SIG-M5 treated with dmso at 0.1 percent for 504 hours (cell line): ENCODE results near the gene PARP2.
"Not testable (repeated sequence)": the region's sequence is repeated elsewhere in the genome, so short reads cannot be mapped to it uniquely, and the experiment has no call there.

Source experiments
- DNase-seq: peaks from one replicate; lab custom pipeline; 2025; ENCODE audit not compliant: unreplicated experiment; lab: John Stamatoyannopoulos, UW

Gene PARP2

DNA sequence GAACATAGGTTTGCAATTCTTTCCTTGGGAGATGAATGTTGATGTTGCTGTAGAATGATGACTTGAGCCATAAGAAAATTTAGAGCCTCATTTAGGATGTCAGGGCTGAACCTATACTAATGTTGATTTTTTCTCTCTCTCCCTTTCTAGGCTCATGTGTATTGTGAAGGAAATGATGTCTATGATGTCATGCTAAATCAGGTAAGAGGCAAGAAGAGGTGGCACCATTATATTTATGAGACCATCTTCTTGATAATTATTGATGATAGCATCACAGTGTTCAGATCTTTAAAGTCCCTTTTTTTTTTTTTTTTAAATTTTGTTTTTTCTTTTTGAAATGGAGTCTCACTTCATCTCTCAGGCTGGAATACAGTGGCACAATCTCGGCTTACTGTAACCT, 3.3 kb downstream of the PARP2 start:
- no peak for DNase-seq

DNA sequence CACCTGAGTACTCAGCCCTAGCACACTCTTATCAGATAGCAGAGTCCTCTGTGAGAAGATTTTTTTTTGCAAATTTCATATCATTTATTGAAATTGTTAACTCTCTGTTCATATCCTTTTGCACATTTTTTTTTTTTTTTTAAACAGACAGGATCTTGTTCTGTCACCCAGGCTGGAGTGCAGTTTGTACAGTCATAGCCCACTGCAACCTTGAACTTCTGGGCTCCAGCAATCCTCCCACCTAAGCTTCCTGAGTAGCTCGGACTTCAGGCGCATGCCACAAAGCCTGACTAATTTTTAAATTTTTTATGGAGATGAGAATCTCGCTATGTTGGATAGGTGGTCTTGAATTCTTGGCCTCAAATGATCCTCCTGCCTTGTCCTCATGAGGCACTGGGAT, 4.3 kb downstream of the PARP2 start:
- no peak for DNase-seq

DNA sequence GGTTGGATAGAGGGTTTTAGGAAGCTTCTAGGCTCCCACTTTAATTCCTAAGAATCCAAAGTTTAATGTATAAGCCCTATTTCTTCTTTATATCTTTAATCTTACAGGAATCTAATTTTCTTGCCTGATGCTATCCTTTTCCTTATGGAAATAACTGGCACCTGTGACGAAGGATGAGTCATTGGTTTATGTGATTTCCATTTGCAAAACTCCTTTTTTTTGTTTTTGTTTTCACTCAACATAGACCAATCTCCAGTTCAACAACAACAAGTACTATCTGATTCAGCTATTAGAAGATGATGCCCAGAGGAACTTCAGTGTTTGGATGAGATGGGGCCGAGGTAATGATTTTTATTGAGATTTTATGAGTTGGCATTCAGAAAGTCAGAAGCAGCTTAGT, 6.8 kb downstream of the PARP2 start:
- DNase-seq: no peak

DNA sequence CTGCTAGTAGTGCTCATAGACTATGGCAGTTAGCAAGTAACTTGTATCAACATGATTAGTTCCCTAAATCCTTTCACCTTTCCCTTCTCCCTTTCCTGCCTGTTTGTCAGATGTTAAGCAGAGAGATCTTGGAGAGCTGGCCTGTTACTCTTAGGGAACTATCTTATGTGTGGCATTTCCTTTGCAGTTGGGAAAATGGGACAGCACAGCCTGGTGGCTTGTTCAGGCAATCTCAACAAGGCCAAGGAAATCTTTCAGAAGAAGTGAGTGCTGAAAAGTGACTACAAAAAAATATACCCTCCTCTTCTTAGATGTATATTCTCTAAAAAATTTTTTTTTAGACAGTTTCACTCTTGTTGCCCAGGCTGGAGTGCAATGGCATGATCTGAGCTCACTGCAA, 7.4 kb downstream of the PARP2 start:
- no peak for DNase-seq

DNA sequence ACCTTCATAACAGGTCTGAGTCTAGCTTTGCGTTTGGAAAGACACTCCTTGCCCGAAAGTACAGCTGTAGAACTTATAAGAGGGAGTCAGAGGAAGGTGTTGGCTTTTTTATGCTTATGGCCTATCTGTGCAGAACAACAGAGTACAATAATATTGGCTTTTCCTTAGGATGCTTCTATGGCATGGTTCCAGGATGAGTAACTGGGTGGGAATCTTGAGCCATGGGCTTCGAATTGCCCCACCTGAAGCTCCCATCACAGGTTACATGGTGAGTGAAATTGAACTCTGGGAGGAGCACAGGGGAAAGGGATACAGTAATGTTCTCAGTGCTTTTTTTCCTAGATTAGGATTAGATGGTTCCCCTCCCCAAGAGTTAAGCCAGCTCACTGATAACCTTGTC, 13.0 kb downstream of the PARP2 start:
- no peak for DNase-seq

DNA sequence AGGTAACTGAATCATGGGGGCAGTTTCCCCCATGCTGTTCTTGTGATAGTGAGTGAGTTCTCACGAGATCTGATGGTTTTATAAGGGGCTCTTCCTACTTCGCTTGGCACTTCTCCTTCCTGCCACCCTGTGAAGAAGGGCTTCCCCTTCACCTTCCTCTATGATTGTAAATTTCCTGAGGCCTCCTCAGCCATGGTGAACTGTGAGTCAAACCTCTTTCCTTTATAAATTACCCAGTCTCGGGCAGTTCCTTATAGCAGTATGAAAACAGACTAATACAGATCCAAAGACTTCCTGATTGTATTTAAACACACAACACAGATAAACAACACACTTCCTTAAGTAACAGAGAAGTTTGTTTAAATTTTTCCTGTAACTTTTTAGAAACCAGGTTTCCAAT, 15.0 kb downstream of the PARP2 start:
- not testable (repeated sequence) for DNase-seq

DNA sequence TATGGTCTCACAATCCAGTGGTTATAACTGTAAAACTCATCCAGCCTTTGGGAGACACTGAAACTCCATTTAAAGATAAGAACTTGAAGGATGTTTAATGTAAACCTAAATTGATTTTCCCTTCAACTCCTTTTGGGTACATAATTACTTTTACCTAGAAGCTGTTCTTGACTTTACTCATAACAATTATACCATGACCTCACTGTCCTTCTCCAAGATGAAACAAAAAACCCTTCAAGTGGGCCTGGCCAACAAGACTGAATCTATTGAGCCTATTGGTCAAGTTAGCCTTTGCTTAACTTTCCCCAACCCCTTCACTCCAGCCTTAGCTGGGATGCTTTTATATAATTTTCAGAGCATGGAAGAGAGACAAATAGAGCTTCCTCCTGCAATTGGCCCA, 22.5 kb downstream of the PARP2 start:
- no peak for DNase-seq

DNA sequence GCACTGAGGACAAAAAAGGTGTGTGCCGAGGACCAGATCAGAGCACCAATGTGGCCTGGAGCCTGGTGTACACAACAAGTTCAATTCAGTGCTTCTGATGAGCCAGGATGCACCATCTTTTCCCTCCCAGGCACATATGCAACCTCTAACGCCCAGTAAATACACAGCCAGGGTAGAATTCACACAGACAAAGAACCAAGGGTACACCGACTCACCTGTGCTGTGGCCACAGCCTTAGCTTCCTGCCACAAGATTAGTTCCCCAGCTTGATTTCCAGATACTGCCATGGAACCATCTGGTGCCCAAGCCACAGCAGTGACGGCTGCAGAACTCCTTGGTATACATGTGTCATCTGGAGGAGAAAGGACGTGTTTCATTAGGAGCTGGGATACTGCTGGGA, 29.4 kb downstream of the PARP2 start:
- DNase-seq: no peak

DNA sequence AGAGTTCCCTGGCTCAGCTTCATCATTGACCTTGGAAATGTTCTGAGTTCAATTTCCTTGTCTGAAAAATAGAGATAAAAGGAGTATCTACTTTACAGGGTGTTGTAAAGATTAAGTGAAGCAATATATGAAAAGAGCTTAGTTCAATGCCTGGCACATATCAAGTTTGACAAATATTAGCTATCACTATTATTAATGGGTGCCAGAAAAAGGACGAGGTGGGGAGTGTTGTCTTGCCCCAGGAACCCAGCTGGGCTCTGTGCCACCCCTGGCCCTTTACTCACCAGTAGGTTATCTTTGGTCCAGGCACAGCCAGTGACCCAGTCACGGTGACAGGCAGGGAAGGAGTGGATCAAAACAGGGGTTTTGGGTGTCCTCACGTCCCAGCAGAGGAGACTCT, 32.0 kb downstream of the PARP2 start:
- no peak for DNase-seq

DNA sequence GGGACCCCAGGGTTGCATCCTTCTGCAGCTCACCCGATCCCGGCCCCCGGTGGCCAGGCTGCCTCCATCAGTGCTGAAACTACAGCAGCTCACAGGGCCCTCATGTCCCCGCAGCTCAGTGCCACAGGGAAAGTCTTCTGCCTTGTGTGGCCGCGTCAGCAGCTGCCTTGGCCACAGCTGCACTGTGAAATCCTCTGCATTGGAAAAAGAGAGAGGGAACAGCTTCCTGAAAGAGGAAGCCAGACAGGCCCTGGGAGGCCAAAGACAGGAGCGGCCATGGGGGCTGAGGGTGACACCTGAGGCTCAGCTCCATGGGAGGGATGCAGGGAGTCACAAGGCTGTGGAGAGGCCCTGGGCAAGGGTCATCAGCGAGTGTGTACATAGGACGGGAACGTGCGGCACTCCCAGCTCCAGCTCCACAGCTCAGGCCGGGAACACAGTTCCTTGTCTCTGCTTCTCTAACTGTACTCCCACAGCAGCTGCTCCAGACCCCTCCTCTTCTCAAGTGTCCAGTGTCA, 32.7 kb downstream of the PARP2 start:
- no peak for DNase-seq

DNA sequence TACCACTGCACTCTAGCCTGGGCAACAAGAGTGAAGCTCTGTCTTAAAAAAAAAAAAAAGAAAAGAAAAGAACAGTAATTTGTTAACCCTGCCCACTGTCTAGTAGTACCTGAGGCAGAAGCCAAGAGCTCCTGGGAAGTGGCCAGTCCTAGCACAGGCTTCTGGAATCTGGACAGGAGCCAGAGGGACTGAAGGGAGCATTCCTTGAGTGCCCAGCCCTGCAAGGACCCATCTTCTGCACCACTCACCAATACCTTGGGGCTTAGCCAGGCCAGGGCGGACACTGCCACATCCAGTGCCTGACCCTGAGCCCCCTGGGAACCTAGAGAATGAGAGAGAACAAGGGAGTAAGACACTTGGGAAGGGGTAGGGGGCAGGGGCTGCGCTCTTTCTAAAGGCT, 33.7 kb downstream of the PARP2 start:
- DNase-seq: no peak

DNA sequence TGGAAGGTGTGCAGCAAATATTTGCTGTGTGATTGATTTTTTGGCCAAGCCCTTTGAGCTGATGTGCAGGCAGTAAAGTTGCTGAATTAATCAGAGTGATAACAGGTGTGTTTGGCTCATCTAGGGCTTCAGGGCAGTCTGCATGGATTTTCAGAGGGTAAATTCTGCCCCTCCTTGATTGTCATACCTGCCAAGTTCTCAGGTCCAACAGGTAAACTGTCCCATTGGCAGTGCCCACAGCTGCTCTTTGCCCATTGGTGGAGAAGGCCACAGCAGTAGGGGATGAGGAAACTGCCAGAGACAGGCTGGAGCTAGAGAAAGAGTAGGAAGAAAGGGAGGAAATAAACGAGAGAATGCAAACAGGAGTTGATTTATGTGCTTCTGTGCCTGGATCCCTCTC, 36.3 kb downstream of the PARP2 start:
- no peak for DNase-seq

DNA sequence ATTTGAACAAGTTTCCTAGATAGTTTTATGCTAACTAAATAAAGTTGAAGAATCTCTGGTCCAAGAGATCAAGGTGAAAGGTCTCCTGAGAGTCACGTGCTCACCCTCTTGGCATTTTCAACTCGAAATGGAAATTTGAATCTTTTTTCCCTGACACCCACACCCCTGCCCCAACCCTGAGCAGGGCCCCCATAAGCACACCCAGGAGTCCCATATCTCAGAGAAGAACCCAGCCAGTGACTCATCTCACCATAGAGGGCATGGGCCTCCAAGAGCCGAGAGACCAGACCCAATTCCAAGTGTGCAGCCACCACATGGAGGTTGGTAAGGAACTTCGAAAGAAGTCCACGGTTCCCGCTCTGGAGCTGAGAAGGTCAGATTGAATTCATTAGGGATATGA, 37.2 kb downstream of the PARP2 start:
- no peak for DNase-seq

DNA sequence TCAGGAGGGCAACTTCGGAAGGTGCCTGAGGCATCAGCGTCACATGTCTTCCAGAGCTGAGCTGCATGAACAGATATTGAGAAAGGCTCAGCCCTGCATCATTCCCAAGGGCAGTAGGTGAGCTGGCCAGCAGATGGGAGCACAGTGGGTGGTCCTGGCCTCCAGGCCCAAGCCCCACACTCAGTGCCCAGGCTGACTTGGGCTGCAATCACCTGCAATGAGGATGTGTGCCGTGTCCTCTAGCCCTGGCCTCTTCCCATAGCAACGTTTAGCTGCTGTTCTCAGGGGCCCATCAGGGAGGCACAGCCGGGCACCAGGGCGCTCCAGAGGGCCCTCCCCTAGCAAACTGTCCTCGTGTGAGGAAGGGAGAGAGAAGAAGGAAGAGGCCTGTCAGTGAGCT, 37.9 kb downstream of the PARP2 start:
- no peak for DNase-seq

DNA sequence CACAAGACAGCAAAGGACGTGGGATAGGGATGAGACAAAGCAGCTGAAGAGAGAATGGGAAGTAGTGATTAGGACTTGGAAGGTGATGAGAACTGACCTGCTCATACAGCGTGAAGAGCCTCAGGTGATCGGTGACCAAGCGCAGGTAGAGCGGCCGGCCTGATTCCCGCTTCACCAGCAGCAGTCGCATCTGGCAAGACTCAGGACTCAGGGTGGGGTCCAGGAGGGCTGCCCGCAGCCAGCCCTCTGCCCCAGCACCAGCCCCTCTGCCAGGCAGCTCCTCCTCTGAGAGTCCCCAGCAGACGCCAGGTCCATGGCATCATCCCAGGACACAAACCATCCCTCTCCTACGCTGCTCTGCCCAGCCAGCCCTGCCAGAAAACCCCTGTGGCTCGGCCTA, 39.1 kb downstream of the PARP2 start:
- DNase-seq: no peak

DNA sequence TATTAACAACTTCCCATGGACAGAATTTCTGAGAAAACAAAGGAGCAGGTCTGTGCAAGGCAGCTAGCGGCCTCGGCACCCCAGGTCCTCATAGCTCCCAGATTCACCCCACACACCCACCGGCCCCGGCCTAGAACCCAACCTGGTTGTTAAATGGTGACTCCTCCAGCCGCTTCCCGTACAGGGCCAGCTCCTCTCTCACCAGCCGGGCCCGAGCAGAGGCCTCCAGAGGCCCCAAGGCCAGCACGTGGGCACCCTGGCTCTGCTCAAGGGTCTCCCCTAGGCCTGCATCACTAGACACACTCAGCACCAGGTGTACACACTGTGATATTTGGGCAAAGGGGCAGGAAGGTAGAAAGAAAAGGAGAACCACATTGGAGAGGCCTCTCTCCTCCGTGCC, 39.6 kb downstream of the PARP2 start:
- no peak for DNase-seq

DNA sequence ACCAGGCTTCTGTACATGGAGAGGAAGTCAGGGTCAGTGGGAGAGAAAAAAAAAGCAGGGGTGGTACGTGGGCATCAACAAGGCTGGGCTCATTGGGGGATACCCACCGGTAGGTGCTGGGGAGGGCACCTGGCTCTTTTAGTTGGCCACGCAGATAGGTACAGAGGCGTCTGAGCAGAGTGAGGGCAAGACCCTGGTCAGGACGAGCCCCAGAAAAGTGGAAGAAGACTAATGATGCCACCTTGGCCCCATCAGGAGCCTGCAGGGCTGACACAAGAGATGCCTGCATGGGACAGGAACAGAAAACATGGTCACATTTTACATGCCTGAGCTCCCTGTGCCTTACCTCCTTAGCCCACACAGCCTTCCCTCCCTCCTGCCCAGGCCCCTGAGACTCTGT, 40.2 kb downstream of the PARP2 start:
- DNase-seq: no peak

DNA sequence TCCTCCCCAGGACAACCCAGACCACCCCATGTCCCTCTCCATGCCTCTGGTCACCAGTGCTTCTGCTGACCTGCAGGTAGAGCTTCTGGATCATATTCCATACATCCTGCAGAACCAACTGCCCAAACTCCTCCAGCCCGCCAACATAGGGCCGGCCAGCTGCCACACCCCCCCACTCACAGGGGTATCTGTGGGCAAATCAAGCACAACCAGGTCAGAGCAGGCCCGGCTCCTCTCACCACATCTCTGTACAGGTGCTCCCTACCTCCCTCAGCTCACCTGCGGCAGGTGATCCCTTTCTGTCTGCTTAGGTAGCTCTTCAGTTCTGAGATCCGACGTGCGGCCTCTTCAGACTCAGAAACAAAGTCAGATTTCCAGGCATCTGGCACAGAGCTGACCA, 40.9 kb downstream of the PARP2 start:
- DNase-seq: no peak

DNA sequence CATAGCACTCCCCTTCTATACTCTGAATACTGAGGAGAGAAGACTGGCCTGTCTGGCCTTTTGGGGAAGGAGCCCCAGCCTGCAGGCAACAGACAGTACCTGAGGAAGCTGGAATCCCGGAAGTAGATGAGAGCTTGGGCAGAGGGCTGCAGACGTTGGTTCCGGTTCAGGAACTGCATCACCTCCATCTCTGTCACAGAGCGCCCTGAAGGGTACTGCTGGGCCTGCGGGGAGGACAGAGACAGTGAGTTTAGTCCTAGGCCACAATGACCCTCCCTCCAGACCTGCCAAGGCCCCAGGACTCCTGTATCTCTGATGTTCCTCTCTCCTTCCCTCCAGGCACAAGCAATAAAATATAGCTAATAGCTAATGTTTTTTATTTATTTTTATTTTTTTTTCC, 41.5 kb downstream of the PARP2 start:
- no peak for DNase-seq

DNA sequence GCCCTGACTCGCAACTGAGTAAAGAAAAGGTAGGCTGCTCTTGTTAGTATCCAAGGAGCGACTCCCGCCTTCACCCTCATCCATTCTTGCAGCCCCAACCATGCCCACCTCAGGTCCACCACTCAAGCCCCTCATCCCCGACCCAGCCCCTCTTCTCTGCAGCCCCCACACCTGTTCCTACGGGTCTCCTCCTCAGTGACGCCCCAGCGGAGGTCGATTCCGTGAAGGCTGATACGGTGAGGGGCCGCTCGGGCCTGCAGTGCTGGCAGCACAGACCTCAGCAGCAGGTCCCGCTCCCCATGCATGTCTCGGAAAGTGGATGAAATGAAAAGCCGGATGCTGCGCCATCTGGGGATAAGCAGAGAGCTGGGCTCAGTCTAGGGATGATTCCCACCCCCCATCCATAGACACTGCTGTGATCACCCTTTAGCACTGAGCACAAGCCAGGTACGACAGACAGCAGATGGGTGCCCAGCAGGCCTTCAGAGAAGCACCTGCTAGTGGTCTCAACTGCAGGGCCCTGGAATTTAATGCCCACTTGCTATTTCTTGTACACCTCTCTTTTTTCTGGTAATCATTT, 42.9 kb downstream of the PARP2 start:
- no peak for DNase-seq

DNA sequence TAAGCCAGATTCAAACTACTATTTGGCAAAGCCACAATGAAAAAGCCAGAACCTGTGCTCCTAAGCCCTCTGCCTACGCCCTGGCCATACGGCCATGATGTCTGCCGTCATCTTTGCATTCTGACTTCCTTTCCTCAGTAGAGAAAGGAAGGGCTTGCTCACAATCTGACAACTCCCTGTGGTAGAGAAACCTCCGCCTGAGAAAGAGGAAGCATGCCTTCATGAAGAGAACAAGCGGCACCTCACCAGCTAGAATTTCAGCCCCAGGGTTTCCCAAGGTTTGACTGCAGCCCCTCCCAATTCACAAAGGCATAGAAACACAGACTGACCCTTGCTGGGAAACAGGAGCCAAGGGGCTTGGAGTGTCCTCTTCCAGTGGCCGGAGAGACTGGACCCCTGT, 44.1 kb downstream of the PARP2 start:
- DNase-seq: peak; percentile 85

DNA sequence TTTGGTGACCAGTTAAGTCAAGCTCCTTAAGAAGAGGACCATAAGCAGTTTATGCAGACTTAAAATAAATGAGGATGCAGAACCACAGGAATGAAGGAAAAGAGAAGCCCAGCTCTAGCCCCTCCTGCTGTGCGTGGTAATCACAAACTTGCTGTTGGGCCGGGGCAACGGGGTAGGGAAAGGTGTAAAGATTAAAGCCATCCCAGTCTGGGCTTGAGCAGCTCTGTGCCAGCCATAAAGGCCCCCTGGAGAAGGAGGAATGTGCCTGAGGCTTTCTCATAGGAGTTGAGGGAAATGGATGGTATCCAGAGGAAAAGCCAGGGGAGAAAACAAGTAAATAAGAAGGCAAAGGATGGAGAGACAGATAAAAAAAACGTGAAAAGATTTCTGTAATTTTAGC, 44.7 kb downstream of the PARP2 start:
- no peak for DNase-seq

DNA sequence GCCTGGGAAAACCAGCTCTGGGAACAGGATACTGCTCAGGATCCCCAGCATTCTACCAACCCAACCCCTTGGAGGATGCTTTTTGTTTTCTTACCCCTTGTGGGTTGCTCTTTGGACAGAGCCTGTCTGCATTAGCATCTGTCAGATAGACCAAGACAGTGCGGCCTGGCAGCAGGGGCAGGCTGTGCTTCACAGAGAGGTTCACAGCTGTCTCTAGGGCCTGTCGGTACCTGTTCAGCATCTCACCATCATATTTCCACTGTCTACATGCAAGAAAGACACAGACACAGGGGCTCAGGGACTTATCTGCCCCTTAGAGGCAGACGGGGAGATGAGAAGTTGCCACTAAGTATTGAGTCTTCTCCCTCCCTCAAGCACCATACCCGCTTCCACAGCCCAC, 48.1 kb downstream of the PARP2 start:
- no peak for DNase-seq

DNA sequence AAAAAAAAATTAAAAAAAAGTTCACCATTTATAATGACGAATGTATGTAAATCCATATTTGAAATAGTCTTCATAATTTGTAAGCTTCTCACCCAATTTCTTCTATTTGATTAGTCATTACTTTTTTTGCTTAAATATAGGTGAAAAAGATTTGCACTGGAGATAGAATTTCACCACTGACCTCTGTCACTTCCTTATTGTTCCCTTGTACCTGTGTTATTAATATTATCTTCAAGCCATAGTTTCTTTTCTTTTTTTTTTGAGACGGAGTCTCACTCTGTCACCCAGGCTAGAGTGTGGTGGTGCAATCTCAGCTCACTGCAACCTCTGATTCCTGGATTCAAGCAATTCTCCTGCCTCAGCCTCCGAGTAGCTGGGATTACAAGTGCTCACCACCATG, 54.1 kb downstream of the PARP2 start:
- no peak for DNase-seq
